ENCODE results near the gene PFKL. TPM values are rescaled to one million over a fixed set of nuclear protein-coding genes. Genes with fewer than 3 reads are reported as not detected.

Gene PFKL
- total RNA-seq, 1 donor from 2014 or later: 48.7 TPM

DNA sequence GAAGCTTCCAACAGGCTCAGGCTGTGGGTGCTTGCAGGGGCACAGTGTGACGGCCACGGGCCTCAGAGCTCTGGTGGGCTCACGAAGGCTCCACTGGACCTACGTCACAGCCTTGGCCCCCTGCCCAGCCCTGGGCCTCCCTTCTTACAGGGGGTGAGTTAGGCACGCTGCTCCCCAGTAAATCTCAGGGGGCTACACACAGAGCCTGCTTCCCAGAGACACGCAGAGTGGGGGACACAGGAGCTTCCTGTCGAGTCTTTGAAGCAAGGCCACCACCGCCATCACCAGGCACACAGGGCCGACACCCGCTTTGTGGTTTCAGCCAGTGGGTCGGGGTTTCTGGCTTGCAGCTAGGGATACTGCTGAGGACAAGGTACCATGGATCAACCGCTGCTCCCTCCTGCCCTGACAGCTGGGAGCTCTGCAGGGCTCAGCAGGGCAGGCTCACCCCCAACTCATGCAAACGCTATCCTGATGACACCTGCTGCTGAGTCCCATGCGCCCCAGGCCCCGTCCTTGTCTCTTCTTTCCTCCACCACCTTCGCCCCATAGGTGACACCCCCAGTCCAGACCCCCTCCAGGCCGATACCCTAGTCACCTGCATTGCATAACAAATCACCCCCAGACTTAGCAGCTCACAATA is 44.8 kb downstream of the PFKL start:
- Histone ChIP-seq H3K4me2 (no peak overlapping the region), H3K27me3 (no peaks in the 10 kb centered on the region), H4K20me1 (ENCODE audit: low read depth) (no peaks in the 10 kb centered on the region), H3K36me3 (no peaks in the 10 kb centered on the region), H3K27ac (no peak overlapping the region), H3K4me1 (no peaks in the 10 kb centered on the region), H3K4me3 (no peak overlapping the region), H3K9ac (no peak overlapping the region), H2AFZ (replicated peaks) (no peak overlapping the region), H3F3A (ENCODE audit: low read depth) (peaks cover 4% of the 10 kb centered on the region), H3K79me2 (ENCODE audit: low read depth) (no peaks in the 10 kb centered on the region), H3K9me3 (ENCODE audit: low read depth) (no peaks in the 10 kb centered on the region)
- H3K27me3 Mint-ChIP-seq (ENCODE audit: insufficient read depth, low read depth): peaks cover 5% of the 10 kb centered on the region
- TF ChIP-seq EZH2phosphoT487 (IDR thresholded peaks at IDR 0.05): no peak
- no peak for TF ChIP-seq EZH2 (IDR thresholded peaks at IDR 0.05)
- no peak for TF ChIP-seq CTCF (IDR thresholded peaks at IDR 0.05)
- no peaks in the 10 kb centered on the region for H3K36me3 Mint-ChIP-seq
- no peaks in the 10 kb centered on the region for H3K9me3 Mint-ChIP-seq
- no peak overlapping the region for H3K4me3 Mint-ChIP-seq
- peak overlapping the region; percentile 72 for H3K27ac Mint-ChIP-seq
- DNase-seq (ENCODE audit: low spot score): no peak
- H3K4me1 Mint-ChIP-seq: peaks cover 8% of the 10 kb centered on the region

GRCh38 chr21:44345495-44345894 is 45.6 kb downstream of the PFKL start:
- Histone ChIP-seq H3K4me1 (no peaks in the 10 kb centered on the region), H2AFZ (replicated peaks) (no peak overlapping the region), H3K9me3 (ENCODE audit: low read depth) (no peaks in the 10 kb centered on the region), H3K4me3 (no peak overlapping the region), H3K27ac (no peak overlapping the region), H3K36me3 (no peaks in the 10 kb centered on the region), H3K4me2 (no peak overlapping the region), H3K27me3 (no peaks in the 10 kb centered on the region), H4K20me1 (ENCODE audit: low read depth) (no peaks in the 10 kb centered on the region), H3K9ac (no peak overlapping the region), H3K79me2 (ENCODE audit: low read depth) (no peaks in the 10 kb centered on the region), H3F3A (ENCODE audit: low read depth) (no peaks in the 10 kb centered on the region)
- Mint-ChIP-seq H3K36me3 (no peaks in the 10 kb centered on the region), H3K27ac (no peak overlapping the region), H3K27me3 (ENCODE audit: insufficient read depth, low read depth) (peaks cover 3% of the 10 kb centered on the region), H3K9me3 (no peaks in the 10 kb centered on the region), H3K4me1 (peaks cover 2% of the 10 kb centered on the region), H3K4me3 (no peak overlapping the region)
- DNase-seq (ENCODE audit: low spot score): no peak
- TF ChIP-seq CTCF (IDR thresholded peaks at IDR 0.05): no peak
- TF ChIP-seq EZH2phosphoT487 (IDR thresholded peaks at IDR 0.05): no peak
- TF ChIP-seq EZH2 (IDR thresholded peaks at IDR 0.05): no peak

DNA sequence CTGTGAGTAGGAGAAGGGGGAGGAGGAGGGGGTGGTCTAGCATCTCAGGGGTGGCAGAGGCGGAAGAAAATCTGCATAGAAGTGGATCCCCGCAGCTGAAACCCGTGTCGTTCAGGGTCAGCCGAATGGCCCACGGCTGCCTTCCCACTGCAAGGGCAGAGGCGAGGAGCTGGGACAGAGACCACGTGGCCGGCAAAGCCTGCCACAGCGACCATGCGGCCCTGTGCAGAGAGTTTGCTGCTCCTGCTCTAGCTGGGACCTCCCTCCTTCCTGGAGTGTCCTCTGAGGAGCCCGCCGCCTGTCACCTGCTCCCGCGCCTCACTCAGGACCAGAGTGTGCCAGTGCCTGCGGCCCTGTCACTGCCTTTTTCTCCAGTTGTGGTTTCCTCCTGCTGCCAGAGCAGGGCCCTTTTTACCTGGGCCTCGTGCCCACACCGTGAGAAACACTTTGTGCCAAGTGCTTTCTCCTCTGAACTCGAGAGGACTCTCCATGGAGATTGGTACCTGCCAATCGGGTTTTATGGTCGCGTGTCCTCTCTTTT is 48.1 kb downstream of the PFKL start:
- DNase-seq (ENCODE audit: low spot score): no peak
- Histone ChIP-seq H3K9me3 (ENCODE audit: low read depth) (no peaks in the 10 kb centered on the region), H2AFZ (replicated peaks) (no peak overlapping the region), H4K20me1 (ENCODE audit: low read depth) (no peaks in the 10 kb centered on the region), H3K9ac (no peak overlapping the region), H3K27ac (no peak overlapping the region), H3K36me3 (no peaks in the 10 kb centered on the region), H3K79me2 (ENCODE audit: low read depth) (no peaks in the 10 kb centered on the region), H3K4me3 (no peak overlapping the region), H3K4me2 (no peak overlapping the region), H3K4me1 (no peaks in the 10 kb centered on the region), H3K27me3 (no peaks in the 10 kb centered on the region), H3F3A (ENCODE audit: low read depth) (no peaks in the 10 kb centered on the region)
- H3K36me3 Mint-ChIP-seq: no peaks in the 10 kb centered on the region
- no peak overlapping the region for H3K27ac Mint-ChIP-seq
- H3K4me3 Mint-ChIP-seq: no peak overlapping the region
- TF ChIP-seq CTCF (IDR thresholded peaks at IDR 0.05) (no peak), EZH2 (IDR thresholded peaks at IDR 0.05) (no peak), EZH2phosphoT487 (IDR thresholded peaks at IDR 0.05) (no peak)
- no peaks in the 10 kb centered on the region for H3K4me1 Mint-ChIP-seq
- no peaks in the 10 kb centered on the region for H3K9me3 Mint-ChIP-seq
- H3K27me3 Mint-ChIP-seq (ENCODE audit: insufficient read depth, low read depth): peaks cover 3% of the 10 kb centered on the region

All from neural progenitor cell (in vitro differentiated cells).